ENCODE data around the gene DTWD1.

GRCh38 chr15:49644364-49644794 is 23.5 kb downstream of the DTWD1 start:
- TF ChIP-seq CTCF (IDR thresholded peaks at IDR 0.05) (no peak), POLR2A (IDR thresholded peaks at IDR 0.05) (no peak)
